ENCODE measurements around the gene TCERG1L.
"Not testable (repeated sequence)": the region's sequence is repeated elsewhere in the genome, so short reads cannot be mapped to it uniquely, and the experiment has no call there.

The TCERG1L gene

DNA sequence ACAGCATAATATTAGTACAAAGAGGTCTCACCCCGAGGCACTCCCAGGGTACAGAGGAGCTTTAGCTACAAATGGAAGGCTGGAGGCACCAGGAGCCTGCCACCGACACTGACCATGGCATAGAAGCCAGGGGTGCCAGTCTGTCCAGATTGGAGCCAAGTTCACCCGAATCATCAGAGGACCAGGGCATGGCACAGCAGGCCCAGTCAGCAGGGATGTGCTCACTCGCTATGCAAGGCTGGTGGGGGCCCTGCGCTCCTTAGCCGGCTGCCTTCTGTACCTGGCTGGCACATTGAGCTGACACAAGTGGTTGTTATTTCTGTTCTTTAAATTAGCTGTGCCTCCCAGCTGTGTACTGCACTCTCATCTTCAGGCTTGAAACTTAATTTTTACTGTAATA, 149.3 kb downstream of the TCERG1L start:
- no peak for DNase-seq

DNA sequence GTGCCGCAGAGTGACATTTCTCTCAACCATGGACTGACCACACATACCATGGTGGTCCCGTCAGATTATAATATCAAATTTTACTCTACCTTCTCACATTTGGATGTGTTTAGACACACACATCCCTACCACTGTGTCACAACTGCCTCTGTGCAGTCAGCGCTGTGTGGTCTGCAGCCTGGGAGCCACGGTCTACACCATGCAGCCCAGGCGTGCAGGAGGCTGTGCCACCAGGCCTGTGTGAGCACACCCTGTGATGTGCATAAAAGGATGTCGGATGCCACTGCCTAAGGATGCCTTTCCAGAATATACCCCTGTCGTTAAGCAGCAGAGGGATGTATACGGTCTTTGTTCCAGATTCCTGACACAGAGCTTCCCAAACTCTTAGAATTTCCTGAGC, 150.4 kb downstream of the TCERG1L start:
- no peak for DNase-seq

GRCh38 chr10:131160219-131160875, 151.2 kb downstream of the TCERG1L start:
- DNase-seq, result no peak

GRCh38 chr10:131159771-131160170, 151.8 kb downstream of the TCERG1L start:
- DNase-seq, result no peak

DNA sequence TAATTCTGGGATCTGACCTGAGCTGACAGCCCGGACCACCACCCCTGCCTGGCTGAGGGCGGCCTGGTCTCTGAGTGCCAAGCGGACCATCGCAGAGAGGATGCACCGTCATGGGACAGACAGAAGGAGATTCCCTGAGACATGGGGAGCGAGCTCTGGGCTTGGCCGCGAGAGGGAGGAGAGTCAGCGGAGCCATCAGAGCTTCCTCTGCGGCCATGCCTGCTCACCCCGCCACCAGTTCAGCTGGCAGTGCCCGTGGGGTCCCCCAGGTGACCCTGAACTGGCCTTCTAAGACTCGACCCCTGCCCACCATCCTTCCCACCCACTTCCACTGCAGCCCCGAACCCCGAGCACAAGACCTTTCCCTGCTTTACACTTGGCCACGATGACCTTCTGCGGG, 152.8 kb downstream of the TCERG1L start:
- DNase-seq, result no peak

DNA sequence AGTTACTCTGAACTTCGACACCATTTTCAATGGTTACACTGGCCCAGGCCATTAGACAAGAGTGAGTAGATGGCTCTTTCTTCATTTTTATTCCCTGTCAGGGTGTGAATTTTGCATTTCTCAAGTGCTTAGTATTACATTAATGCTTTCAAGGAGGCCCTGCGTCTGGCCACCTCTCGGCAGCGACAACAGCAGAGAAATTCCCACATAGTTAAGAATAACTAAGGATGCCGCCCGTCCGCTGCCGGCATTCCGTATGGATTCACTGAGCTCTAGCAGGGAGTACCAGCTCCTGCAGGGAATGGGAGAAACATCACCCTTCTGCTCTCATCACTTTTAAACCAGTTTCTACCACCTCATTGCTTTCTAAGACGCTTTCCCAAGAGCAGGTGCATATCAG, 153.6 kb downstream of the TCERG1L start:
- no peak for DNase-seq

DNA sequence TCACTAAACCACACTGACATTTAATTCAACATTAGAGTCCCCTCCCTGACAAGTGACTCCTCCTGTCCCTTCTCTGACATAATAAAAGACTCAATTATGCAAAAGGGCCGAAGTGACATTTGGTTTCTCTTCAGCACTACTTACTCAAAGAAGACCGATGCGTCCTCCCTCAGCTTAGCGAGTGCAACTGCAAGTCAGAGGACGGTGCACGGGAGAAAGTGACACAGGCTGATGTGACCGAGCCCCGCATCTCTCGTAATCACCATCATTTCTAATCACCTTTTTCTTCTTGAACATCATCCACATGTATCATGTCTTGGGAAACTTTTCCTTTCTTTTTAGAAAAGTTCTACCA, 155.7 kb downstream of the TCERG1L start:
- DNase-seq, result no peak

GRCh38 chr10:131155218-131155875, 156.2 kb downstream of the TCERG1L start:
- DNase-seq, result no peak

DNA sequence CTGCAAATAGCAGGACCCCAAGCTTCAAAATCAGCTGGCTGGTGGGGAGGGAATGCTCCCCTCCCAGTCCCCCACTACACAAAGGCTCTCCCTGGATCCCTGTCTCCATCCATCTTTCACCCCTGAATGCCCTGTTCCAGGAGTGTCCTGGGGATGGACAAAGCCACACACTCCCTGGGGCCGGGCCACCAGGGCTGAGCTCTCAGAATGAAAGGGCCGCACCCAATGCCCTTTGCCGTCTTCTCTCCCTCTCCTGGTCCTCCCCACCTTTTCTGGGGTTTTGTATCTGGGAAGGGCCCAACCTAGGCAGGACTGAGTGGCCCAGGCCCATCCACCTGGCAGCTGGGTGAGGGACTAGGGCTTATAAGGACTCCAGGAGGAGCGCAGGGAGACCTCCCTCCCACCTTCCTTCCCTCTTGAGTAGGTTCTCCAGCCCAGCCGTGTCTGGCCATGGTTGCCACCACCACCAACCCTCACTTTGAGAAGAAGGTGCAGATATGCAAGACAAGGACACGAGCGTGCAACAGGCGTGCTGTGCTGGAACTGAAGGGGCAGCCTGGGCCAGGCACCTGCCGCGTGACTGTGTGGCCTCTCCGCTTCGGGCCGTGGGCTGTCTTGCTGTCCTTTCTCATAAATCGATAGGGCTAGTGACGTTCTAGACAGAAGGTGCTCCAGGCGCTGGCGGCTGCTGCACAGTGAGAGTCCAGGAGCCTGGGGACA, 157.1 kb downstream of the TCERG1L start:
- no peak for DNase-seq

DNA sequence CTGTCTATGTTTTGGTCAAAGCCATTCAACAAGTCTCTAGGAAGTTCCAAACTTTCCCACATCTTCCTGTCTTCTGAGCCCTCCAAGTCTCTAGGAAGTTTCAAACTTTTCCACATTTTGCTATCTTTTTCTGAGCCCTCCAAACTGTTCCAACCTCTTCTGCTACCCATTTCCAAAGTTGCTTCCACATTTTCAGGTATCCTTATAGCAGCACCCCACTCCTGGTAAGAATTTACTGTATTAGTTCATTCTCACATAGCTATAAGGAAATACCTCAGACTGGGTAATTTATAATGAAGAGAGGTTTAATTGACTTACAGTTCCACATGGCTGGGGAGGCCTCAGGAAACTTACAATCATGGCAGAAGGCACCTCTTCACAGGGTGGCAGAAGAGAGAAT, 159.1 kb downstream of the TCERG1L start:
- not testable (repeated sequence) for DNase-seq

- DNase-seq, result no peak
Measured at GRCh38 chr10:131150126-131150525, 161.4 kb downstream of the TCERG1L start.

DNA sequence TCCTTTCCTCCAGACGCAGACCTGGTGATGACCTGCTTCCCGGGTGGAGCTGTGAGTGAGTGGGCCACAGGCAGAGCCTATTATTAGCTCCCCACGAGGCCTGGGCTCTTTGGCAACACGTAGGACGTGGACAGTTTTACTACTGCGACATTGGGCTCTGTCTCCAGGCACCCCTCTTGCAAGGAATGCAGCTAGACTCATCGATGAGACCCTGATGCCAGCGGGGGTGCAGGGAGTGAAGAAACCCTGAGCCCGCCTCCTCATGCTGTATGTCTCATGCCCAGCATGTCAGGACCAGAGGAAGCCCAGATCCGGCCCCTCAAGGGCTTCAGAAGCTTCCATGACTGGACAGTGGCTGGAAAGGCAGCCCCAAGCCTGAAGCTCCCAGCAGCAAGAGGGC, 161.9 kb downstream of the TCERG1L start:
- no peak for DNase-seq

GRCh38 chr10:131149111-131149510, 162.4 kb downstream of the TCERG1L start:
- no peak for DNase-seq

DNA sequence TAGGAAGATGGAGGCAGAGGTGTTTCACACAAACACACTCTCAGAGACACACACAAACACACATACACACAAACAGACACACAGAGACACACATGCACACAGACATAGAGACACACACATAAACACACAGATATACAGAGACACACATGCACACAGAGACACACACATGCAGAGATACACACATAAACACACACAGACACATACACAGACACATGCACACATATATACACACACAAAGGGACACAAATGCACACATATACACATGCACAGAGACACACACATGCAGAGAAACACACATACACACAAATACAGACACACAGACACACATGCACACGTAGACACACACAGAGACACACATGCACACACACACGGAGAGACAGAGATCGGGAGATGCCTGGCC, 163.3 kb downstream of the TCERG1L start:
- no peak for DNase-seq

GRCh38 chr10:131147301-131147975, 164.1 kb downstream of the TCERG1L start:
- no peak for DNase-seq

DNA sequence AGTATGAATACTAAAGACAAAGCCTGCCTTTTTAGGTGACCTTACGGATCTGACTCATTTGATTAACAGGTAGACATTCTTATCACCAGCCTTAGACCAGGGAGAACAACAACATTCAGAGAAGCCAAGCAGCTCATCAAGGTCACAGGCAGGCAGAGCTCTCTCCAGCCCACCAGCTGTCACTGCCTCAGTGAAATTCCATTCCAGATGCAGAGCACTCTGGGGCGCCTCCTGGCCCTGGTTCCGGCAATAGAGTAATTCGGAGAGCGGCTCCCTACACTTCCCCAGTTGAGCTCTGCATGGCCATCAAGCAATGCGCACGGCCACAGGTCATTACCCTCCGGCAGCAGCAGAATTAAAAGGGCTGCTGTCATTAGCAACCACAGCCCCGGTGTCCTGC, 164.7 kb downstream of the TCERG1L start:
- DNase-seq, result no peak

DNA sequence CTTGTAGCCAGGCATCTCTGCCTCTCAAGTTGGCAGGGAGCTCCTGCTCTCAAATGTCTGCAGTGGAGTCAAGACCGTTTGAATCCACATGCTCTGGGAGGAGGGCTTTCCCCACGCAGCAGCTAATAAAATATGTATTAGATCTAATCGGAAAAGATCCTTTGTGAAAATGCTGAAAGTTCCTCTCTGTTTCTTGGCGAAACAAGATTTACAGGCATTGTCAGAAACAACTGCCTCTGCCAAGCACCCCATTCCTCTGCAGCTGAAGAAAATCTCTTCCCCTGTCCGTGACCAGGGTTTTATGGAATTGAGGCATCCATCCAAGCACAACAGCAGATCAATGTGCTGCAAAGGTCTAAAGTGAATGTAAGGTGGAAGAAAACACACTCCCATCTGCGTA, 165.8 kb downstream of the TCERG1L start:
- no peak for DNase-seq

- DNase-seq, result no peak
Measured at GRCh38 chr10:131144711-131145375, 166.7 kb downstream of the TCERG1L start.

DNA sequence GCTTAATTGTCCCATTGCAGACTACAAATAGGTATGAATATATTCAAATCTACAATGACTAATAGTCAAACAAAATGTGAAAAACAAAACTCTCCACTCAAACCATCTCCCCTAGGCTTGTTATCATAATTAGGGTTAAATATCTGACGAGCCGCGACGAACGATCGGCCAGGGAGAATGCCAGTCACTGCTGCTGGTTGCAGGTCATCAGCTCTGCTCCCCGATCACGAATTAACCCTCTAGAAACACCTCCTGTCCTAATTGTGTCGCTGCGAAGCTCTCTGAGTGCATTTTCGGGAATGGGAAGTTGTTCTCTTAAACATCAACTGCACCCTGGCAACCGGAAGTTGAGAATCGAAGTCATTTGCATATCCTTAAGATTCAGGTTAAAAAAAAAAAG, 167.3 kb downstream of the TCERG1L start:
- no peak for DNase-seq

GRCh38 chr10:131143425-131144165, 167.9 kb downstream of the TCERG1L start:
- no peak for DNase-seq

DNA sequence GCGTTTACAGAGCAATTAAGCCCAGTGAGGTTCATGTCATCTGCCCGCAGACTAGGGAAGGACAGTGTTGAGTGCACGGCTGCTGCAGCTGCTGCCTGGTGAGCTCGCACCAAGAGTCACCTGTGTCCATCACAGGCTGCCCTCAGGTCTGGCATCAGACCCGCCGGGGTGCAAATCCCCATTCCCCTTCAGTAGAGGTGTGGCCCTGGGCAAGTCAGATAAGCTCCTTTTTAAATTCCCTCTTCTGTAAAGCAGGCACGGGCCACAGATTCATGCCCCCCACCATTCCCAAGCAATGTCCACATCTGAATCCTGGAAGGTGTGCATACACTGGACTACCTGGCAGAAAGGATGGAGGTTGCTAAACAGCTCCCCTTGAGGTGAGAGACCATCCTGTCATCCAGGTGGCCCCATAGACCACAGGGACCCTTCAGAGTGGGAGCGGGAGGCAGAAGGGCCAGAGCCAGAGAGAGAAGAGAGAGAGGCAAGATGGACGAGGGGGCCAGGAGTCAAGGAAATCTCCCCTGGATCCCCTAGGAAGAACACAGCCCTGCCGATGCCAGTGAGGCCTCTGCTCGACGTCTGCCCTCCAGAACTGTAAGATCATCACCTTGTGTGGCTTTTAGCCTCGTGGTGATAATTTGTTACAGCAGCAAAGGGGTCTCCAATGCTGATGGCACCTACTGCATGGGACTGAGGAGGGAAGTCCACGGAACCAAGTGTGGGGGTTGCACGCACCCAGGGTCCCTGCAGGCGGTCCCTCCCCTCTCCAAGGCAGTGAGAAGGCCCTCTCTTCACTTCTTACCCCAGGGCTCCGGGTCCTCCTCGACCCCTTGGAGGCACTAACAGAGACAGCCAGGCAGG, 168.8 kb downstream of the TCERG1L start:
- no peak for DNase-seq

Measured in NCI-H82 (cell line).